Keratinocyte (primary cell): ENCODE results near the gene SLC17A7. TPM values are rescaled to one million over a fixed set of nuclear protein-coding genes. Genes with fewer than 3 reads are reported as not detected.
A peak's percentile ranks its signal among the peaks of the same experiment; 100 is the strongest.

Source experiments
- DNase-seq: peaks from one replicate; pipeline ENCODE4 v3.0.0-alpha.2; 2011; ENCODE audit warnings: low read depth, missing footprints, low spot score
- FAIRE-seq: peaks from 2 replicates; lab custom pipeline; 2011; peaks lifted over from hg19 to GRCh38; lab: Jason Lieb, UNC
- H2AFZ ChIP-seq: 2 replicates; pipeline ENCODE4 v1.6.0; 2012; ENCODE audit warnings: low read length, control low read depth, inconsistent platforms; ENCODE audit not compliant: control insufficient read depth
- H3K27ac ChIP-seq: 2 replicates; pipeline ENCODE4 v1.5.1; 2011; ENCODE audit warnings: low read length; ENCODE audit not compliant: control insufficient read depth, insufficient read depth
- H3K27me3 ChIP-seq: 3 replicates; pipeline ENCODE4 v1.6.0; 2011; ENCODE audit warnings: low read length; ENCODE audit not compliant: control insufficient read depth, insufficient read depth; ENCODE audit errors: extremely low read depth
- H3K36me3 ChIP-seq, 2 experiments: 2 replicates in 1 of 2; 3 replicates in 1 of 2; pipeline ENCODE4 v1.5.1; 2011; ENCODE audit warnings: low read length in 2 of 2, mild to moderate bottlenecking in 1 of 2; ENCODE audit not compliant: control insufficient read depth in 2 of 2, insufficient read depth in 2 of 2; ENCODE audit errors: extremely low read depth in 1 of 2
- H3K4me1 ChIP-seq: 3 replicates; pipeline ENCODE4 v1.5.1; 2011; ENCODE audit warnings: low read length; ENCODE audit not compliant: control insufficient read depth, insufficient read depth; ENCODE audit errors: extremely low read depth
- H3K4me2 ChIP-seq: 3 replicates; pipeline ENCODE4 v1.6.0; 2011; ENCODE audit warnings: low read depth, low read length; ENCODE audit not compliant: control insufficient read depth, insufficient read depth; ENCODE audit errors: extremely low read depth
- H3K4me3 ChIP-seq, 3 experiments: fragments of 200-600 bp in 1 of 3; sonication (generic) in 1 of 3; 2 replicates in 2 of 3; 3 replicates in 1 of 3; pipeline ENCODE4 v1.5.1; 2011 to 2016; ENCODE audit warnings: low read length in 3 of 3, mild to moderate bottlenecking in 3 of 3, control low read depth in 2 of 3, inconsistent platforms in 1 of 3, low read depth in 1 of 3, mixed read lengths in 1 of 3, mixed run types in 1 of 3, moderate library complexity in 1 of 3; ENCODE audit not compliant: control insufficient read depth in 2 of 3, insufficient read depth in 2 of 3; ENCODE audit errors: extremely low read depth in 1 of 3
- H3K79me2 ChIP-seq: 2 replicates; pipeline ENCODE4 v1.6.0; 2012; ENCODE audit warnings: low read length; ENCODE audit not compliant: control insufficient read depth, insufficient read depth
- H3K9ac ChIP-seq: 3 replicates; pipeline ENCODE4 v1.6.0; 2011; ENCODE audit warnings: low read length; ENCODE audit not compliant: control insufficient read depth, insufficient read depth; ENCODE audit errors: extremely low read depth
- H3K9me1 ChIP-seq: 3 replicates; pipeline ENCODE4 v1.6.0; 2011; ENCODE audit warnings: low read length; ENCODE audit not compliant: control insufficient read depth, insufficient read depth; ENCODE audit errors: extremely low read depth
- H3K9me3 ChIP-seq: 2 replicates; pipeline ENCODE4 v1.5.1; 2012; ENCODE audit warnings: low read depth, low read length; ENCODE audit not compliant: control insufficient read depth
- H4K20me1 ChIP-seq: 3 replicates; pipeline ENCODE4 v1.6.0; 2011; ENCODE audit warnings: low read length; ENCODE audit not compliant: control insufficient read depth, insufficient read depth; ENCODE audit errors: extremely low read depth
- CTCF ChIP-seq, 3 experiments: IDR thresholded peaks in 1 of 3; conservative IDR thresholded peaks in 1 of 3; optimal IDR thresholded peaks in 1 of 3; 2 replicates in 2 of 3; 3 replicates in 1 of 3; pipeline versions ENCODE3 to v1.5.1; 2011; ENCODE audit warnings: low read length in 3 of 3, mild to moderate bottlenecking in 3 of 3, moderate library complexity in 2 of 3, control low read depth in 1 of 3, inconsistent platforms in 1 of 3; ENCODE audit not compliant: insufficient read depth in 2 of 3; ENCODE audit errors: extremely low read depth in 1 of 3
- EZH2 ChIP-seq: IDR thresholded peaks from one replicate; pipeline ENCODE4 v1.6.1; 2012; ENCODE audit warnings: inconsistent platforms, mild to moderate bottlenecking, low read length, moderate library complexity
- dilution Hi-C: fragments of 300-500 bp; cut with MboI; formaldehyde crosslinking; loops from one replicate; pipeline ENCODE4 v1.7.0; 2020; ENCODE audit warnings: low sequenced_read_pairs; ENCODE audit not compliant: extremely low pct_ligation_motif_present
- polyA plus RNA-seq, 5 experiments: library from polyadenylated mRNA; depleted of rRNA in 3 of 5; stranded (reverse) in 3 of 5; stranded (forward) in 1 of 5; unstranded in 1 of 5; fragments of >200 nt; gene quantifications; 1 replicate in 1 of 5; 2 replicates in 3 of 5; 3 replicates in 1 of 5; pipeline versions ENCODE4 v1.2.1 to v1.2.3, GENCODE V29; 2011 to 2012; ENCODE audit warnings: missing spikeins in 2 of 5, low read depth in 1 of 5, low replicate concordance in 1 of 5

SLC17A7 gene
- polyA plus RNA-seq, 1 donor (not counting 4 experiments of a cell fraction or from before 2014, with no cell fraction given) = 0.04 TPM

GRCh38 chr19:49450405-49450804 lies 9.1 kb upstream of the SLC17A7 start:
- peak overlapping the region; percentile 96 for H3K4me2 ChIP-seq
- H3K9ac ChIP-seq = peak overlapping the region; percentile 93
- no peaks in the 10 kb centered on the region for H3K9me3 ChIP-seq
- peak overlapping the region; percentile 26 for H3K27ac ChIP-seq
- no peaks in the 10 kb centered on the region for H3K9me1 ChIP-seq
- dilution Hi-C loops = no loop called here
- no peaks in the 10 kb centered on the region for H3K27me3 ChIP-seq
- TF ChIP-seq EZH2 (no peak), CTCF (optimal IDR thresholded peaks at IDR 0.05 in 1 of 3, IDR thresholded peaks at IDR 0.05 in 1 of 3, conservative IDR thresholded peaks at IDR 0.05 in 1 of 3; ENCODE audit: extremely low read depth in 1 of 3, insufficient read depth in 2 of 3, low read length in 3 of 3) (no peak)
- peaks cover 13% of the 10 kb centered on the region for H3K4me1 ChIP-seq
- DNase-seq (no peak), FAIRE-seq (no peak)
- peaks cover 21% of the 10 kb centered on the region for H3K79me2 ChIP-seq
- peaks cover 7 to 13% of the 10 kb centered on the region in 2 experiments for H3K36me3 ChIP-seq
- H2AFZ ChIP-seq = no peak overlapping the region
- H3K4me3 ChIP-seq = peak overlapping the region; percentile 56 to 88 (median 78)
- H4K20me1 ChIP-seq = no peaks in the 10 kb centered on the region

- H2AFZ ChIP-seq = no peak overlapping the region
- H3K79me2 ChIP-seq = peaks cover 13% of the 10 kb centered on the region
- no peaks in the 10 kb centered on the region for H3K9me3 ChIP-seq
- FAIRE-seq = no peak
- no peaks in the 10 kb centered on the region for H3K27me3 ChIP-seq
- H3K27ac ChIP-seq = no peak overlapping the region
- peaks cover 6% of the 10 kb centered on the region for H3K4me1 ChIP-seq
- H3K4me2 ChIP-seq = no peak overlapping the region
- H3K9me1 ChIP-seq = no peaks in the 10 kb centered on the region
- no peaks in the 10 kb centered on the region for H4K20me1 ChIP-seq
- H3K4me3 ChIP-seq = no peak overlapping the region
- peaks cover 7 to 13% of the 10 kb centered on the region in 2 experiments for H3K36me3 ChIP-seq
- no peak for TF ChIP-seq CTCF (optimal IDR thresholded peaks at IDR 0.05 in 1 of 3, IDR thresholded peaks at IDR 0.05 in 1 of 3, conservative IDR thresholded peaks at IDR 0.05 in 1 of 3; ENCODE audit: extremely low read depth in 1 of 3, insufficient read depth in 2 of 3, low read length in 3 of 3)
- TF ChIP-seq EZH2 = no peak
- no peak for DNase-seq
- dilution Hi-C loops = no loop called here
- no peak overlapping the region for H3K9ac ChIP-seq
Measured at GRCh38 chr19:49448432-49448786, 7.1 kb upstream of the SLC17A7 start.
